Stimulated activated CD4-positive, alpha-beta T cell treated with anti-CD3 and anti-CD28 coated beads, Interleukin-4, amount 100 ng/mL, for 4 hours (primary cell): ENCODE measurements around the gene ASAP2.
"Not testable (repeated sequence)": the region's sequence is repeated elsewhere in the genome, so short reads cannot be mapped to it uniquely, and the experiment has no call there.

Experiments used
- DNase-seq, 2 experiments: peaks; one replicate each; pipeline ENCODE4 v3.0.0-alpha.2; 2020

ASAP2 gene

DNA sequence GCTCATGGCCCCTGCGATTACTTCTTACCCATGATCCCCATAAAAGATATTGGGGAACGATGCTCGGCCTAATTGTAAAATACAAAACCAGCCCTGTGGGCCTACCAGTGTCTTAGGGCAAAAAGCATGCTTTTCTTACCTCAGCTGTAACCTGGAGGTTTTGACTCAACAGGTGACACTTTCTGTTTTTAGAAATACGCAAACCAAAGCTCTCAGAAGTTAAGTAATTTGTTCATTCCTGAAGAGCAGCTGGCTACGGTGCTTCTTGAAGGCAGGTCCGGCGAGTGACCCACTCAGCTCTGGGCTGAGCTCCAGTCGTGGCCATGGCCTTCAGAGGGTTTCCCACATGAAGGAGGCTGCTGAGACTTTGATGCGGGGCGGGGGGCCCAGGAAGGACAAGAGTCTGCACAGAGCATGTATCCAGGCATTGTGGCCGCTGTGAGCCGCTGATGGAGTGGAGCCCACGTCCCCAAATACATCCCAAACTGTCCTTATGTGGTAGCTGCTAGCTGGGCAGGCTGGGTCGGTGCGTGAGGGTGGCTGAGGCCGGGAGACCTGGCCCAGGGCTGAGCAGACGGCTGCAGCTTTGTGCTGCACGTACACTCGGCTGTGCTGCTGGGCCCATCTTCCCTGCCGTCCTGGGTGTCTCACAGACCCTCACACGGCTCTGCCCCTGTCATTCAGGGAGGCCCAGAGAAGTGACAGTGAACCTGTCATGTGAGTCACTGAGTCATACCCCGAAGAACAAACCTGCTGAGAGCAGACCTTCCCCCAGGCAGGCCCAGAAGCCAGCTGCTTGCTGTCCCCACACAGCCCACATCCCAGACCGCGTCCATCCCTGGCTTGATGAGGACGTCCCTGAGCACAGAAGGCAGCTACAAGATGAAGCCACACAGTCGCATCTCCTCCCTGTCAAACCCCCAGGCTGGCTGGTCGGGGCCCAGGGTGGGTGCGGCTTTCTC, 182.6 kb downstream of the ASAP2 start:
- DNase-seq: no peak

DNA sequence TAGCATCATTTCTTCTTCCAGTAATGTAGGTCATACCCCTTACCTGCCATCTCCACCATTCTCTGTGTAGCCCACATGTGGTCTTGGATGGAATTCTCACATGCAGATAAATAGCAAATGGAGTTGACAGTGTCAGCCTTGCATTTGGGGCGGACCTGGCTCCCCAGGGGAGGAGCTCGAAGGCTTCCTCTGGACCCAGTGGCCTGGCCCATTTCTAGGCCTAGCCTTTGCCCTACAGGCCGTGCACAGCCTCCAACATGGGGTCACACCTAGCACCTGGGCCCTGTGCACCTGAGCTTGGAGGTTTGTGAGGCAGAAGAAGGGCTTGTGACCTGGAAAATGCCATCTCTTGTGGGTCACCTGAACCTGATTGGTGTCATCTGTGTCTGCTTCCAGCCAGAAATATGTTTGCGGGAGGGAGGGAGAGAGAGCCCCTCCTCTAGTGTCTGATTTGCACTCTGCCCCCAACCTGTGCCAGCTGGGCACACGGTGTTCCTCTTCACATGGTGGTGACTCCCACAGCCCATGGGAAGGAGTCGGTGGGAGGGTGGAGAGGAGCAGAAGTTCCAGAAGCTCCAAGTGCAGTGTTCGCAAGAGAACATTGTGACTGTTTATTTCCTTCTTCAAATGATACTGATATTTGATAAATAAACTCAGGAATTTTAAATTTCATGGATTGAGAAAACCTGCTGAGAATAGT, 183.7 kb downstream of the ASAP2 start:
- no peak for DNase-seq

DNA sequence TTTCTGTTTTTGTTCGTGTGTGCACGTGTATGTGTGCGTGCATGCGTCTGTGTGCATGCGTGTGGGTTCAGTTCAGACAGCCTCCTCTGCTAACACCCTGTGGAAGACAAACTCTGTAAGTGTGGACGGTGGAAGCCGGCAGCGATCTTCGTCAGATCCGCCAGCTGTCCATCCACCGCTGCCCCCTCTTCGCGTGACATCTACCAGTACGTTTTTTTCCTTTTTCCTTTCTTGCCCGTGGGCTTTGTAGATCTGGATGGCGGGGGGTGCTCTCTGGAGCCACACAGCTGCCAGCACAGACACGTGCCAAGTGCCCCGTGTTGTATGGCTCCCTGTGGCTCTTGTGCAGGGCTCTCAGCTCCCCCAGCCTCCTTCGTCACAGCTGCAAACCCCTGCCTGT, 184.4 kb downstream of the ASAP2 start:
- no peak for DNase-seq

DNA sequence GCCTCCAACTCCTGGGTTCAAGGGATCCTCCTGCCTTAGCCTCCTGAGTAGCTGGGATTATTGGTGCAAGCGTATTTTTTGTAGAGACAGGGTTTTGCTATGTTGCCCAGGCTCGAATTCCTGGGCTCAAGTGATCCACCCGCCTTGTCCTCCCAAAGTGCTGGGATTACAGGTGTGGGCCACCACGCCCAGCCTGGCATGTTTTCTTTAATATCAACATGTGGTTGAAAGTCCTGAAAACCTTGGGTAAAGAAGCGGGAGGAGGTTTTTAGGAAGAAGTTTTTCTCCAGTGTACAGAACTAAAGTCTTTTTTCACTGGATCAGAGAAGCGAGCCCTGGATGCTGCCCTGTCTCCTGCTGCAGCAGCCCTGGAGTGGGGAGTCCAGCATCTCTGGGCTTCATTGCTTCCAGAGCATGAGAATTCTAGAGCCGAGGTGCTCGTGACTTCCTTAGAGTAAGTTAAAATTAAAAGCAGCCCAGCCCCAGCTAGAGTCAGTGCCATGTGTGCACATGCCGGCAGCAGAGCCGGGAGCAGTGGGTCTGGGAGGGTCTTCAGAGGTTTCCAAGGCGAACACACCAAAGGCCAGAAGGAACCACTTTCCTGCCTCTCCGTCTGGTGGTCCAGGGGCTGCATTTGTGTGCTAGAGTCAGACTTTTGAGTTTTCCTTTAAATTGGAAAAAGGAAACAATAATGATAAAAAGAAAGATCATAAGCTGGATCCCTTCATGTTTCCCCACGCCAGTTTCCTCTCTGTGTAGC, 185.5 kb downstream of the ASAP2 start:
- no peak for DNase-seq

DNA sequence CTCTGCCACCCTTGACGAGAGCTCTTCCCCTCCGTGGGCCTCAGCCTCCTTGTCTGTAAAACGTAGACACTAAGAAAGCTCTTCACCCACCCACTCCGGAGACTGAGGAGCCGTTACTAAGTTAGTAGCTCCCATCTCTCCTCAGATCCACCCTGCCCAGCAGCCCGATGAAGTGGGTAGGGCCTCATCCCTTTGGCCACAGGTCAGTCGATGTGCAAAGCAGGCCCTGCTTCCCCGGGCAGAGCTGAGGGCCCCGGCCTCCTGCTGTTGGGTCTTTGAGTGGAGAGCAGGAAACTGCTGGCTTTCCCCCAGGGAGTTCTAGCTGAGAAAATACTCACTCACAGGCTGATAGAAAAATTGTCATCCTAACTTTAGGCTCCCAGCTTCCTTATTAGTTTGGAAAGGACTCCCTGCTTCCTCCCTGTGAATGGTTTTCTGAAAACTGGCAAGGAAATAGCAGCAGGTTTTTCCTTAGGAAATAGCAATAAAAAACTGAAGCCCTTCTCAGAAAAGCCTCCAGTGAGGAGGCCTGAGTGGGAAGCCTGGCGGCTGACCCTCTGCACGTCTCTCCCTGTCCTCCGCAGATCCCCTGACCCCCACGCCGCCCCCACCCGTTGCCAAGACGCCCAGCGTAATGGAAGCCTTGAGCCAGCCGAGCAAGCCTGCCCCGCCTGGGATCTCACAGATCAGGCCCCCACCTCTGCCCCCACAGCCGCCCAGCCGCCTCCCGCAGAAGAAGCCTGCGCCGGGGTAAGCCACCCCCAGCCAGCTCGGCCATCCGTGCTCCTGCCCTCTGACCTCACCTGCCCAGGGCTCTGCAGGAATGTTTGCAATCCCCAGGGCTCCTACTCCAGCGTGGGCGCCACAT, 186.5 kb downstream of the ASAP2 start:
- DNase-seq: no peak

DNA sequence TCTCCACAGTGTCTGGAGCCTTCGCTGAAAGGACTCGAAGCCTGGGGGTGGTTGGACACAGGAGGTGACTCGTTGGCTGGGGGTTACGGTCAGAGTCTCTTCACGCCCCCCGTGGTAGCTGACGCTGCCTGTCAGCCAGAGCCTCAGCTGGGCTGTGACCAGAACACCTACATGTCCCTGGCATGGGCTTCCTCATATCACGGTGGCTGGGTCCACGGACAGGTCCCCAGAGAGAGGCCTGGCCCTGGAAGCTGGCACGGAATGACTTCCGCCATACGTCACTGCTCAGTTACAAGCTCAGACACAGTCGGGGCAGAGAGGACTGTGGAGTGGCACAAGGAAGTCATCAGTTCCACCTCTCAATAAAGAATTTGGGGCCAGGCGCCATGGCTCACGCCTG, 188.2 kb downstream of the ASAP2 start:
- DNase-seq: no peak

DNA sequence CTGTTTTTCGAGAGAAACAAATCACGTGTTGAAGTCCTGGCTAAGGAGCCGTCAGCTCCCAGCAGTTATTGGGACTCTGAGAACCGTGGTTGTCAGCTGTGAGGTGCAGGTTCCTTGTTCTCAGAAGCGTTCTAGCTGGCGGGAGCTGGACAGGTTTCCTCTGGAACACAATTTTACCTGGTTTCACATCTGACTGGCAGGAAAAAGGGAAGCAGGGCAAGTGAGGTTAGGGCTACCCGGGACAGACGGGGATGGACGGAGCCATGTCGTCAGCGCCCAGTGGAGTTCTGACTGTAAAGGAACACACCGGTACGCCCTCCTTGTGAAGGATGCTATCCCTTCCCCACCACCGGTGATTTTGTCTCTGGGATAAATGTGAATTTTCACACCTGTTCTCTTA, 190.6 kb downstream of the ASAP2 start:
- no peak for DNase-seq

DNA sequence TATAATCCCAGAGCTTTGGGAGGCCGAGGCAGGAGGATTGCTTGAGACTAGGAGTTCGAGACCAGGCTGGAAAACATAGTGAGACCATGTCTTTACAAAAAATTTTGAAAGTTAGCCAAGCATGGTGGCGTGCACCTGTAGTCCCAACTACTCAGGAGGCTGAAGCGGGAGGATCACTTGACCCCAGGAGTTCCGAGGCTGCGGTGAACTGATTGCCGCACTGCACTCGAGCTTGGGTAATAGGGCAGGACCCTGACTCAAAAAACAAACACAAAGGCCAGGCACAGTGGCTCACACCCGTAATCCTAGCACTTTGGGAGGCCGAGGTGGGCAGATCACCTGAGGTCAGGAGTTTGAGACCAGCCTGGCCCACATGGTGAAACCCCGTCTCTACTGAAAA, 191.6 kb downstream of the ASAP2 start:
- DNase-seq: not testable (repeated sequence)

DNA sequence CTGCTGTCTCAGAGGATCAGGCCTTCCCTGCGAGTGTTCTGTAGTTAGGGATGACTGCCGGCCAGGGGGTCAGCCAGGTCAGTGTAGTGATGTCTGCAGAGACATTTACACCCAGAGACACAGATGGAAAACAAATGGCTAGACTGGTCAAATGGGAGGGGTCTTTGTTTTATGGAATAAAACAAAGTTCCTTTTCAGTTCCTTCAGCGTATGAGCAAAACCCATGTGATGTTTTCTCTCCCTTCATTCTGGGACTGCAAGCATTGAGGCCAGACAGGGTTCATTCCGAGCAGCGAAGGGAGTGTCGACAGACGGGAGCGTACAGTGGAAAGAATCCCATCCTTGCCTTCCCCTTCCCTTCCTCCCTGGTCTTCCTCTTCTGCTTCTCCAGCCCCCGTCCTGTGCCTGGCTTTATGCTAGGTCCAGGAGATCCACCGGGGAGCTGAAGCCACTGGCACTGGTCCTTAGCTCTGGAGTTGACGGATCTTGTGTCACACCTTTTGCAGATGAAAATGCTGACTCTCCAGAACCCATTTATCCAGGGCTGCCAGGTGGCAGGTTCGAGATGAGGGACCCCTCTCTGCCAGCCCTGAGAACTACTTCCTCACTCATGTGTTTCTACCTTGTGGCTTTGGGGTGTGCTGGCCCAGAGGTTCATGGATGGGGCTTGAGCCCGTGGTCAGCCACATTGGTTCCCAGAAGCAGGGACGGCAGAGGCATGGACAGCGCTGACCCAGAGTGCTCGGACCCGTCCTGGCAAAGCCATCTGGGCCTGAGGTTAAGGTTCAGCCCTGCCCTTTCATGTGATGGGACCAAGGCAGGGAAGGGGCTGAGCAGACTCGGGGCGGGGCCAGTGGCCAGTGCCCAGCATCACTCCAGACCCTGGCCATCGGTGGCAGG, 192.5 kb downstream of the ASAP2 start:
- no peak for DNase-seq

DNA sequence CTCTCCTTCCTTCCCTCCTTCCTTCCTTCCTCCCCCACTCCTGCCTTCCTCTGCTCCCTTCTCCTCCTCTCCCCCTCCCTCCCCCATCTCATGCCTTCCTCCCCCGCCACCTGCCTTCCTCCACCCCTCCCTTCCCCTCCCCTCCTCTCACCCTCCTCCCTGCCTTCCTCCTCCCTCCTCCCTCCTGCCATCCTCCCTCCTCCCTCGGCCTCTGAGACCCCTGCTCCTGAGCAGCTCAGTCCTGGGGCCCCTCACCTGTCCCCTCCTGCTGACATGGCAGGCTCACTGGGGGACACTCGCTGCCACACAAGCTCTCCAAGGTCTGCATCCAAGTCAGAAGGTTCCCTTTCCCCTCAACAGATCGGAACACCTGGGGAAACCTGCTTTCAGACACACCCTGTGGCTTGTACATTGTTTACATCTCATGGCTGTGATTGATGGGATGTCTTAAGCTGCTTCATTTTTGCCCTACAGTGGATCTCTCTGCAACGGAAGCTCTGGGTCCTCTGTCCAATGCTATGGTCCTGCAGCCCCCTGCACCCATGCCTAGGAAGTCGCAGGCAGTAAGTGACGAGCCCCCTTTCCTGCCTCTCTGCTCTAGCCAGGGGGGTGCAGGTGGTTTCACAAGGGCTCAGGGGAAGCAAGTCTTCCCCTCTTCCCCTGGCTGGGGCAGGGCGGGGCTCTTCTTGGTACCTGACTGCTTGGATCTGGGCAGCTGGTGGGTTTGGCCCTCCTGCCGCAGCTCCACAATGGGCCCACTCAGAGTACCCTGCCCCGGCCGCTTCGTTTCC, 193.9 kb downstream of the ASAP2 start:
- DNase-seq: no peak

DNA sequence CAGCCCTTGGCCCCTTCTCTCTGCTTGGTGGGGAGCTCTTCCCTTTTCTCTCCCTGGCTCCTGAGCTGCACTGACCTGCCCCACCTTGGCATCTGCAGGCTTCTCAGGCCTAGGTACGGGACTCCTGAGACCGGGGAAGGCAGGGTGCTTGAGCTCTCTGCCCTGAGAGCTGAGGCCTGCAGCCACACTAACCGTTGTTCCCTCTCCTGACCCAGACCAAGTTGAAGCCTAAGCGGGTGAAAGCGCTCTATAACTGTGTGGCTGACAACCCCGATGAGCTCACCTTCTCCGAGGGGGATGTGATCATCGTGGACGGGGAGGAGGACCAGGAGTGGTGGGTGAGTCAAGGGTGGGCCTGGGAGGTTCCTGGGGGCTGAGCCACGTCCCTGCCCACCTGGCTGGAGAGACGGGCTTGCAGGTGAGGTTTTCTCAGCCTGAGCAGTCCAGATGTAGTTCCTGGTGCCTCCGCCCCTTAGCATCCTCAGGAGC, 194.5 kb downstream of the ASAP2 start:
- no peak for DNase-seq

DNA sequence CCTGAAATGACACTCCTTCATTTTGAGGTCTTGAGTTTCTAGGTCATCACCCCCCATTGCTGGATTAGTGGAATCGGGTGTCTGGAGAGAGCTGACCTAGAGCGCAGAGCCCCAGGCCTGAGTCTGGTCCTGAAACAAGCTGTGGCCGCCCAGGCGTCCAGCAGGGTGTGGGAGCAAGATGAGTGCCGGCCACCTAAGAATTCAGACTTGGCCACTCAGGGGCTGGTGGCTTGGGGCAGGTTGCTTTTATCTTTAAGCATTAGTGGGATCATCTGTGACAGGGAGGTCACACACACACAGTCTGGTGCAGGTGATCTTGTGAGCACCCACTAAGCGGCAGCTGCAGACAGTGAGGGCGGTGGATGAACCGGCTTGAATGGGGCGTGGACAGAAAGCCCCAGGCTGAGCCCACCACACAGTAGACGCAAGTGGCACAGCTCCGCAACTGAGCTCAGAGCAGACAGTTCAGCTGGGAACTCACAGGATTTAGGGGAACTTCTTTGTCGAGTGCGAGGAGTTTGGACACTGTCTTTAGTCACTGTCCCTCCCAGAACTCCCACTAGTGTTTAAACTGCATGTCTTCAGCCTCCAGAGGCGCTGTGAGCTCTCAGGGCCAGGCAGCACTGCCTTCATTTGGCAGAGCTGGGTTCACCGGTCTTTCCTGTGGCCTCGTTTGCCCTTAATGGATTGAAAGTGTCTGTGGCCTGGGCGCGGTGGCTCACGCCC, 195.2 kb downstream of the ASAP2 start:
- no peak for DNase-seq

DNA sequence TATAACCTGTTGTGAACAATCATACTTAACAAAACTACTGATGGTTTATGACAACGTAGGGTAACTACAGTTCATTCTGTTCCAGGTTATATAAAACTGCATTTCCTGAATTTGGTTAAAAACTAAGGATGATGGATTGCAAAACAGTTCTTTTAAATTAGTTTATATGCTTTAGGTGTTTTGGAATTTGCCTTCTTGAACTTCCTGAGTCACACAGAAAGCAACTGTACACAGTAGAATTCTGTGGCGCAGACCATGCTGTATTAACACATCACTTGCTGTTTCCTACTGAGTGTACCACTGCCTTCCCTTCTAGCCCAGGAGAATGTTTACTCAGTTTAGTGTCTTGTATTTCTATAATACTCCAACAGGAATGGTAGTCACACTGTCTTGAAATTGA, 197.3 kb downstream of the ASAP2 start:
- no peak for DNase-seq

DNA sequence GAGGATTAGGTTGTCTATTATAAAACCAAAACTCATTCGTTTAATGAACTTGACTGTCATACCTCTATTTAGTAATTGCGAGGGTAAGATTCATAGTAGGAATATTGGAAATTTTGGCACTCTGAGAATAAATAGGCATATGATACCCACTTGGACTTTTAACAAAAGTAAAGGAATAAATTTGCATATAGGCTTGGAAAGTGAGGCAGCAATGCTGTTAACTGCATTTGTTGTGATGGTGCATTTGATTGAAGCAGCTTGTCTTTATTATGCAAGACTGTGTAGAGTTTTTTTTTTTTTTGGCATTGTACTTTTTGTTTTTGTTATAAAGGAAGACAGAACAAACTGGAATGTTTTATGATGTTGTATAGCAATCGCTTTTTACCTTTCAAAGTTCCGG, 197.8 kb downstream of the ASAP2 start:
- no peak for DNase-seq

DNA sequence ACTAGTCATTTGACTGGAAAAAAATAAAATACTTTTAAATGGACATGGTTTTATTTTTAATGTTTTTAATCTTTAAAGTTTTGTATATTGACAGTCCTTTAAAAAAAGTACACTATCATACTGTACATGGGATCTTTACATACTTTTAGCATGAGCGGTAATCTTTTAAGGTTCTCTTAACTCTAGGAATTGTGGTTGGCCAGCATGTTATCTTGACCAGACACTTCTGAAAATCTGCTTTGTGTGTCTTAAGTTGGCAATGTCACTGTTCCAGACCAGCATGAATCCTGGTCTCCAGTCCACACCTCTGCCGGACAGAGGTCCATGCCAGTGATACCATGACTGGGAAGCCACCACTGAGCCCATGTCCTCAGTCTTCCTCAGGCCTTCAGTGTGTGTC, 199.0 kb downstream of the ASAP2 start:
- no peak for DNase-seq

DNA sequence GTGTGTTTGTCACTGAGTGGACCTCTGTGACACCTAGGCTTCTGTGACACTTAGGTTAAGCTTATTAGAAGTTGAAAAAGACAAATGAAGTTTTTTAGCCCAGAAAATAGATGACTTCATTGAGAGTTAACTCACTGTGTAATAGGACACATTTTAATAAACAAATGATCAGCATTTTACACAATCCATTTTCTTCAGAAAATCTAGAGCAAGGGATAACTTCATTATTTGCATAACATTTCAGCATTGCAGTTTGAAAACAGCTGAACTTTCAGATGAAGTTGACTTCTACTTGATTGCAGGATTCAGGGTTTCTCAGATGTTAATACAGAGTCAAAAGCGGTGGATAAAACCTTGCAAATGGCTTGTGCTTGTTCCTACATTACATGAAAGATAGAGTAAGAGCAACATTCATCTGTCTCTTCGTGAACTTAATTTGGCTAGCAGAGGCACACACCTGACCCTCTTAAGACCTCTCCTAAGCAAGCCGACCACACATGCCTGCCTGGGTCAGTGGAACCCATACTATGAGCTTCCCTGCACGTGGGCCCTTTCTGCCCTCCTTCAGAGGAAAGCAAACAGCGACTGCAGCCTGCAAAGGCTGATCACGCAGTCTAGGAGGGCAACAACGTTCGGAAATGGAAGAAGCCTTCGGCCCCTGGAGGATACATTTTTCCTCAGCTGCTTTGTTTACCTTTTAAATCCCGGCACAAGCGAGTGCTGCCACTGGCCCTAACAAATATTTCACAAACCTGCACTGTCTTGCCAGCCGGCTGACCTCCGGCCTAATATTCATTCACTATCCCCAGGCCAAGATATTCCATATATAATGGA, 200.1 kb downstream of the ASAP2 start:
- DNase-seq: no peak

DNA sequence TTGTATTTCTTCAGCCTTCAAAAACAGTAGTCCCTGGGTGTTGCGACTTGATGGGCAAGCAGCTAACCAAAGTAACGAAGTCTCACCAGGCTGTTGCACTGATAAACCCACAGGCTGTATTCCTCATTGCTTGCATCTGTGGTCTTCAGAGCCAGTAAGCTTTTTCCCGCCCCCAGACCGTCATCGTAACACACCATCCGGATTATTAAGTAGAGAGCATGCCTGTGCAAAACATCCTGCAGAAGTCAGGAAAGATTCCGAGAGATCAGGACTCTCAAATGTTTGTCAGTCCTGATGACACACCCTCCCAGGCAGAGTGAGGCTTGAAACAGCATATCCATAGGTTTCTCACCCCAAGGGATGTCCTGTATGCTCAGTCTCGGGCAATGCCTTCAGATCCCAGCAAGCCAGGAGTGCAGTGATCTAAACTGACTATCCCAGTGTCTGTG, 200.8 kb downstream of the ASAP2 start:
- DNase-seq: no peak

DNA sequence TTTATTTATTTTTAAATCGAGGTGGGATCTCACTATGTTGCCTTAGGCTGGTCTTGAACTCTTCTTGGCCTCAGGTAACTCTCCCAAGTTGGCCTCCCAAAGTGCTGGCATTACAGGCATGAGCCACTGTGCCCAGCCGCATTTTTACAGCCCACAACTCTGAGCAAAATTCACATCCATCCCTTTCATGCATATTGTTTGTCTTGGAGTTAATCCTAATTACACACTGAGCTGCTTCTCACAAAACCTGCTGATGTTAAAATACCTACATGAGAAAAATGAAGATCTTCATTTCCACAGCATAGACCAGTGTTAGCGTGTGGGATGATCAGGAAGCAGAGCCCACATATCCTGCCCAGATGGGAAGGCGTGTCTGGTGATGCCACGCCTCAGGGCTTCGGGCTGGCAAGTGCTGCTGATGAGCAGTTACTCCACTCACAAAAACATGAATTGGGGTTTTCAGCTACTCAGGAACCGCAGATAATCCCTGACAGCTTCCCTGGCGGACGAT, 202.1 kb downstream of the ASAP2 start:
- no peak for DNase-seq
